Measurements from ENCODE around the gene CRB1.

DNA sequence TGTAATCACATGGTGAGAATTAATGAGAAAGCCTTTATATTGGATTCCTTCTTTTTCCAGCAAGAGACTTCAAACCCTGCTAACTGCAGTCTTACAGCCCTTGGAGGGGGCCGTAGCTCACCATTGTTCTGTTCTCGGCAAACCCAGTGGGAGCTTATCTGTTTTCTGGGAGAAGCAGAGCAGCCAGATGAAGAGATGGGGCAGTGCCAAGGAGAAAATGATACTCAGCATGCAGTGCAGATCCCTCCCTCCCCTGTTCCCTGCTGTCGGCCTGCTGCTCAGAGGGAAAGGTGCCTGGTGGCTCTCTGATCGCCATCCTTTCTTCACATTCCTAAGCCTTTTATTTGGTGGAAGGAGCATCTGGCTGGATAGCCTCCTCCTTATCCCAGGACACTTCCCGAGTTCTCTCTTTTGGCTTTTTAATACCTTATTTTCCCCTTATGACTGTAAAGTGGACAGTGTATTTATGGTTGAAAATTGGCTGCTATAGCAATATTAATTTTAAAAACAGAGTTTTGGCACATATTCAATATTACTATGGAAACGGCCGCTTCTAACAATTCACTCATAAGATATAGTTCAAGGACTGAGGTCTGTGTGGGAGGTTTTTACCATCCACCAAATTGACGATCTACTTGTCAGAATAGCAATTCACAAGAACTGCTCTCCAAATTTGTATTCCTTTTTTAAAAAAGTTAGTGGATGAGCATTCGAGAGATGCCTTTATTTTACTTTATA lies 203.4 kb downstream of the CRB1 start:
- TF ChIP-seq POLR2AphosphoS5 (IDR thresholded peaks at IDR 0.05) (no peak), POLR2A (IDR thresholded peaks at IDR 0.05) (no peak)
- TF ChIP-seq, protein P1, sequence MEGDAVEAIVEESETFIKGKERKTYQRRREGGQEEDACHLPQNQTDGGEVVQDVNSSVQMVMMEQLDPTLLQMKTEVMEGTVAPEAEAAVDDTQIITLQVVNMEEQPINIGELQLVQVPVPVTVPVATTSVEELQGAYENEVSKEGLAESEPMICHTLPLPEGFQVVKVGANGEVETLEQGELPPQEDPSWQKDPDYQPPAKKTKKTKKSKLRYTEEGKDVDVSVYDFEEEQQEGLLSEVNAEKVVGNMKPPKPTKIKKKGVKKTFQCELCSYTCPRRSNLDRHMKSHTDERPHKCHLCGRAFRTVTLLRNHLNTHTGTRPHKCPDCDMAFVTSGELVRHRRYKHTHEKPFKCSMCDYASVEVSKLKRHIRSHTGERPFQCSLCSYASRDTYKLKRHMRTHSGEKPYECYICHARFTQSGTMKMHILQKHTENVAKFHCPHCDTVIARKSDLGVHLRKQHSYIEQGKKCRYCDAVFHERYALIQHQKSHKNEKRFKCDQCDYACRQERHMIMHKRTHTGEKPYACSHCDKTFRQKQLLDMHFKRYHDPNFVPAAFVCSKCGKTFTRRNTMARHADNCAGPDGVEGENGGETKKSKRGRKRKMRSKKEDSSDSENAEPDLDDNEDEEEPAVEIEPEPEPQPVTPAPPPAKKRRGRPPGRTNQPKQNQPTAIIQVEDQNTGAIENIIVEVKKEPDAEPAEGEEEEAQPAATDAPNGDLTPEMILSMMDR (IDR thresholded peaks at IDR 0.05) = no peak

All from sigmoid colon (tissue), 4 donors.